ENCODE data around the gene NDNF.

GRCh38 chr4:121057466-121057922, 14.8 kb downstream of the NDNF start:
- TF ChIP-seq CTCF (IDR thresholded peaks at IDR 0.05) (no peak), POLR2A (IDR thresholded peaks at IDR 0.05) (no peak)
